Measurements from ENCODE around the gene ZFP62.

Gene ZFP62

GRCh38 chr5:180809403-180810209, 51.5 kb downstream of the ZFP62 start:
- DNase-seq: peak; percentile 62 to 97 (median 83)

GRCh38 chr5:180808461-180809000, 52.5 kb downstream of the ZFP62 start:
- DNase-seq: no peak

GRCh38 chr5:180807654-180808414, 53.2 kb downstream of the ZFP62 start:
- DNase-seq: no peak

- no peak for DNase-seq
Measured at GRCh38 chr5:180807046-180807445, 54.0 kb downstream of the ZFP62 start.

- DNase-seq: no peak
Measured at GRCh38 chr5:180806351-180807011, 54.6 kb downstream of the ZFP62 start.

GRCh38 chr5:180804129-180804618, 56.9 kb downstream of the ZFP62 start:
- DNase-seq: peak in 2 of 5 experiments; percentile 49 to 65

- peak; percentile 41 to 97 (median 76) for DNase-seq
Measured at GRCh38 chr5:180803181-180804128, 57.6 kb downstream of the ZFP62 start.

GRCh38 chr5:180802325-180803180, 58.5 kb downstream of the ZFP62 start, which contains the start of gene MGAT1:
Gene MGAT1, minus strand, starts transcription at chr5:180802806. Its CDS starts 9,835 bp downstream, at chr5:180792971.
- peak; percentile 56 to 76 (median 73) for DNase-seq

GRCh38 chr5:180801596-180802324, 59.3 kb downstream of the ZFP62 start:
- DNase-seq: no peak

GRCh38 chr5:180799902-180800801, 60.9 kb downstream of the ZFP62 start:
- DNase-seq: peak in 1 of 5 experiments; percentile 58

GRCh38 chr5:180799194-180799593, 61.9 kb downstream of the ZFP62 start:
- DNase-seq: no peak

- DNase-seq: no peak
Measured at GRCh38 chr5:180798193-180798592, 62.9 kb downstream of the ZFP62 start.
